Stimulated activated effector memory CD8-positive, alpha-beta T cell treated with anti-CD3 and anti-CD28 coated beads, Interleukin-12 subunit alpha, Interleukin-12 subunit beta, amount 100 ng/mL, for 72 hours (primary cell): ENCODE results near the gene INO80B.
"Not testable (repeated sequence)": the region's sequence is repeated elsewhere in the genome, so short reads cannot be mapped to it uniquely, and the experiment has no call there.

ENCODE experiments used
- ATAC-seq: fragments of 150-1000 bp; cut with Tn5 transposase; 2 replicates; pipeline ENCODE4 v1.10.0; 2021
- DNase-seq, 2 donors: peaks; one replicate each; pipeline ENCODE4 v3.0.0; 2021 to 2022; ENCODE audit warnings: low spot score in 2 of 2
- H3K27ac Mint-ChIP-seq: one replicate; pipeline ENCODE4 v1.8.0; 2022; ENCODE audit warnings: mild to moderate bottlenecking, mixed read lengths
- H3K36me3 Mint-ChIP-seq: one replicate; pipeline ENCODE4 v1.8.0; 2022; ENCODE audit warnings: mild to moderate bottlenecking, mixed read lengths
- H3K4me1 Mint-ChIP-seq: one replicate; pipeline ENCODE4 v1.8.0; 2022; ENCODE audit warnings: mixed read lengths
- H3K4me3 Mint-ChIP-seq: one replicate; pipeline ENCODE4 v1.8.0; 2022; ENCODE audit warnings: mild to moderate bottlenecking, mixed read lengths
- H3K9me3 Mint-ChIP-seq: one replicate; pipeline ENCODE4 v1.8.0; 2022; ENCODE audit warnings: mixed read lengths

The INO80B gene

DNA sequence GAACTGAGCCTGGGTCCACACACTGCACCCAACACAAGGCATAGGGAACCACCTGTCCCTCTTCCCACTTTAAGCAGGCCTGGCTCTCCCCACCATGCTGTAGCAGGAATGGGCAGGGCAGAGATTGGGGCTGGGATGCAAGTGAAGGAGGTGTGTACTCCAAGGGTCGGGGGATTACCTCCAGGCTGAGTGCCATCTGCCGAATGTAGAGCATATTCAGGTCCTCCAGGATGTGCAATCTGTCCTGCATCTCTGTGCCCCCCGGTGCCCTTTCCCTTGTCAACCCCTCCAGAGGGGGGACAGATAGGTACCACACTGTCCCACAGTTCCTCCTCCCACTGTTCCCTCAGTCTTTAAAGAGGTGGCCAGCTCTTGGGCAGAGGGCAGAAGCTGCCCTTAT is 15.5 kb upstream of the INO80B start:
- Mint-ChIP-seq H3K4me3 (peak overlapping the region; percentile 63), H3K9me3 (no peaks in the 10 kb centered on the region), H3K4me1 (peaks cover 23% of the 10 kb centered on the region), H3K36me3 (no peaks in the 10 kb centered on the region), H3K27ac (no peak overlapping the region)
- no peak for ATAC-seq
- DNase-seq = no peak

GRCh38 chr2:74439803-74440377 is 15.0 kb upstream of the INO80B start:
- Mint-ChIP-seq H3K9me3 (no peaks in the 10 kb centered on the region), H3K4me3 (peak overlapping the region; percentile 63), H3K27ac (no peak overlapping the region), H3K4me1 (peaks cover 23% of the 10 kb centered on the region), H3K36me3 (no peaks in the 10 kb centered on the region)
- DNase-seq (no peak), ATAC-seq (no peak)

DNA sequence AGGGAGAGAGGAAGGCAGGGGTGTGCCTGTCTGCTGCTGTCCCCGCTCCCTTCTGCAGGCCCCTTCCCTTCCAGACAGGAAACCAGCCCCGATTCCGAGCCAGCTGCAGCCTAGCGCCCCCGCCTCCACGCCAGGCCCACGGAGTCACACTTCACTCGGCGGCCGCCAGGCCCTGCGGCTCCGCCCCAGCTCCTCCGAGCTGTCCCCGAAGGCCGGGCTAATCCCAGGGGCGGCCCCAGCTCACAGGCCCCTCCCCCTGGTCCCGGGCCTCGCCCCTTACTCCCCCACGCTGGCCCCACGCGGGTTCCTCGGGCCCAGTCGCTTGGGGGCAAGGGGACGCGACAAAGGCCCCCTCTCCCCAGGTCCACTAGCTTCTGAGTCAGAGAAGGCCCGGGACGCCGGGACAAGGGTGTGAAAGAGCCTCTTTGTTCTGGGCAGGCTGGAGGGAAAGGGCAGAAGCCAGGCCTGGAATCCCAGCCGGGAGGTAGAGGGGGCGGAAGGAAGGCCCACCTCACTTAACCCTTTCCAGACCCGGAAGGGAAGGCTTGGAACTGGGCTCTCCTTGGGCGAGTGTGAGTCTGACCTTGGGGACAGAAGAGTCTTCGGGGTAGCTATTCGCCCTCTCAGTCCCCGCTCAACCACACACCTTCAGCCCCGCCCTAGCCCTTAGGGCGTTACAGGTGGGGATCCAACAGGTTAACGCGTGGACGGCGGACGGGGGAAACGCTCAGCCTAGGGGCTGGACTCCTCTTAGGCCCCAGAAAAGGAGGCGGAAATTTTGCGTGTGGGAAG is 14.3 kb upstream of the INO80B start:
- DNase-seq = no peak
- ATAC-seq = peak; percentile 88
- no peak overlapping the region for H3K27ac Mint-ChIP-seq
- H3K36me3 Mint-ChIP-seq = no peaks in the 10 kb centered on the region
- peak overlapping the region; percentile 63 for H3K4me3 Mint-ChIP-seq
- H3K4me1 Mint-ChIP-seq = peaks cover 23% of the 10 kb centered on the region
- H3K9me3 Mint-ChIP-seq = no peaks in the 10 kb centered on the region

DNA sequence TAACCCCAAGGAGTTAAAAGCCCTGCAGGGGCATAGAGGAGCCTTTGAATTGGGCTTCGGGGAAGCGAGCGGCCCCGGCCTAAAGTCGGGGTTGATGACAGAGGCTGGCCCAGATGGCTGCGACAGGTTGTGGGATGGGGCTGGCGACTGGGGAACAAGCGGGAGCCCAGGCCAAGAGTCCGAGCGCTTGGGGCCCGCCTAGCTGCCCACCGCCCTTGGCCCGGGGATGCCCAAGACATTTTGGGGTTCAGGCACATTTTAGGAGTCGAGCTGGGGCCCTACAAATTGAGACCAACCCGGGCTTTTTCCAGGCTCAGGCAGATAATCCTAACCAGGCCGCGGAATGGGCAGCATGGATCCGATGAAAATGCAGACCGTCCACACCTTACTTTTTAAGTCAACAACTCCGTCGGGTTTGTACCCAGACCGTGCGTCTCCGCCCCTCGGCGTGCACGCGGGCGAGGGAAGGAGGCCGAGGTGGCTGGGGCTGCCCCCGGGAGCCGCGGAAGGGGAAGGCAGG is 13.7 kb upstream of the INO80B start:
- Mint-ChIP-seq H3K9me3 (no peaks in the 10 kb centered on the region), H3K27ac (no peak overlapping the region), H3K4me1 (peaks cover 23% of the 10 kb centered on the region), H3K36me3 (no peaks in the 10 kb centered on the region), H3K4me3 (peak overlapping the region; percentile 63)
- no peak for DNase-seq
- ATAC-seq = peak; percentile 60

GRCh38 chr2:74441690-74442482 is 13.0 kb upstream of the INO80B start, which contains the start of gene RTKN:
RTKN (minus strand) TSS chr2:74441937; CDS start chr2:74441816, 121 bp downstream.
- DNase-seq (no peak), ATAC-seq (peak; percentile 32)
- Mint-ChIP-seq H3K36me3 (no peaks in the 10 kb centered on the region), H3K4me3 (peak within 1 kb of the TSS; percentile 63), H3K9me3 (no peaks in the 10 kb centered on the region), H3K4me1 (peaks cover 23% of the 10 kb centered on the region), H3K27ac (peak within 1 kb of the TSS; percentile 77)

GRCh38 chr2:74442483-74443297 is 12.2 kb upstream of the INO80B start:
- peak overlapping the region; percentile 63 for H3K4me3 Mint-ChIP-seq
- ATAC-seq, H3K36me3 Mint-ChIP-seq, DNase-seq, H3K9me3 Mint-ChIP-seq: not testable (repeated sequence)
- peak overlapping the region; percentile 77 for H3K27ac Mint-ChIP-seq
- peaks cover 23% of the 10 kb centered on the region for H3K4me1 Mint-ChIP-seq

DNA sequence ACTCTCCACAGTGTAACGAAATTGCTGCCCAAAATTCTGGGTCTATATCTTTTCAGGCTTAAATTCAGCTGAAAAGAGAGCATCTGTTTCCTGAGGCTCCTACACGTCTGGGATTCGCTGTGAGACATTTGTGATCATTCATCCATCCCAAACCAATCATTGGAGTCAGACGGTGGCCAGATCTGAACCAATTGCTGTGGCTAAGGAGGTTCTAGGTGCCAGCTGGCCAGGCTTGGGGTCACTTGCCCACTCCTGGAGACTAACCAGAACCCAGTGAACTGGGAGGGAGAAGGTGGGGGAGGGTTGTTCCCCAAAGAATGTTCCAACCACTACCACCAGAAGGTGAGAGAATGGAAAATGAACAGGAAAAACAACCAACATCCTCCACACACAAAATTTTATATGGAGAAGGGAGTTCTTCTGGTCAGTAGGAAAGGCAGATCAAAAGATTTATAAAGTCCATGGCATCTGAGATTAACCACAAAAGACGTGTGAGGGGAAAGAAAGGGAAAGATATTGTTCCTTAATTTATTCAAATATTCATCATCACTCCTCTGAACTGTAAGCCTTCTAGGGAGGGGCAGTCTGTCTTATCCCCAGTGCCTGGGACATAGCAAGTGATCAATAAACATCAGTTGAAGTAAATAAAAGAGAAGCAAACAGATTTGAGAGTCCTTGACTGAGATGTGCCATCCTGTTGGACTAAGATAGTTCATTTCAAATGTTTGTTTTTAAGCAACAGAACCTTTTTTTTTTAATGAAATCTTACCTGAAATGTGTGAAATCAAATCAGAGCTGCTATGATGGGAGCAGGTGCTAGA is 10.2 kb upstream of the INO80B start:
- Mint-ChIP-seq H3K36me3 (no peaks in the 10 kb centered on the region), H3K4me3 (no peak overlapping the region), H3K9me3 (no peaks in the 10 kb centered on the region), H3K27ac (peak overlapping the region; percentile 18), H3K4me1 (peaks cover 18% of the 10 kb centered on the region)
- DNase-seq (no peak), ATAC-seq (no peak)

- H3K4me1 Mint-ChIP-seq = peaks cover 4% of the 10 kb centered on the region
- DNase-seq (no peak), ATAC-seq (no peak)
- H3K4me3 Mint-ChIP-seq = no peak overlapping the region
- H3K36me3 Mint-ChIP-seq = no peaks in the 10 kb centered on the region
- no peaks in the 10 kb centered on the region for H3K9me3 Mint-ChIP-seq
- H3K27ac Mint-ChIP-seq = no peak overlapping the region
Observed at GRCh38 chr2:74447230-74447999, 7.5 kb upstream of the INO80B start.

DNA sequence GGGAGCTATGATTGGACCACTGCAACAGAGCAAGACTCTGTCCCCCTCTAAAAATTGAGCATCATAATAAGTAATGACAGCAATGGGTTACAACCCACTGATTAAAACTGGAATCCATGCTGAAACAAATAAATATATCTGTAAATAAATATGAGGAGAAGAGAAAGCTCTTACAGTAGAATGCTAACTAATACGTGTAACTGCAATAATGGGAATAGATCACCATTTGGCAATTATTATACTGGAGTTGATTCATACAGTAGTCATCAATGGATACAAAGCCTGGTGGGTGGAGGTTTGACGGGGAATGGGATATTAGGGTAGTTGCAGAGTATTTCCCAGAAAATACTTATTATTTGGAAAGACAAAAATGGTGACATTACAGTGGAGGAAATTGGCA is 6.1 kb upstream of the INO80B start:
- Mint-ChIP-seq H3K4me1 (peaks cover 14% of the 10 kb centered on the region), H3K9me3 (no peaks in the 10 kb centered on the region), H3K4me3 (no peak overlapping the region), H3K36me3 (no peaks in the 10 kb centered on the region), H3K27ac (no peak overlapping the region)
- ATAC-seq = no peak
- DNase-seq = no peak

GRCh38 chr2:74450570-74451190 is 4.2 kb upstream of the INO80B start:
- H3K36me3 Mint-ChIP-seq = peaks cover 14% of the 10 kb centered on the region
- H3K4me3 Mint-ChIP-seq = no peak overlapping the region
- H3K4me1 Mint-ChIP-seq = peaks cover 30% of the 10 kb centered on the region
- no peak for DNase-seq
- no peak for ATAC-seq
- H3K27ac Mint-ChIP-seq = no peak overlapping the region
- no peaks in the 10 kb centered on the region for H3K9me3 Mint-ChIP-seq

DNA sequence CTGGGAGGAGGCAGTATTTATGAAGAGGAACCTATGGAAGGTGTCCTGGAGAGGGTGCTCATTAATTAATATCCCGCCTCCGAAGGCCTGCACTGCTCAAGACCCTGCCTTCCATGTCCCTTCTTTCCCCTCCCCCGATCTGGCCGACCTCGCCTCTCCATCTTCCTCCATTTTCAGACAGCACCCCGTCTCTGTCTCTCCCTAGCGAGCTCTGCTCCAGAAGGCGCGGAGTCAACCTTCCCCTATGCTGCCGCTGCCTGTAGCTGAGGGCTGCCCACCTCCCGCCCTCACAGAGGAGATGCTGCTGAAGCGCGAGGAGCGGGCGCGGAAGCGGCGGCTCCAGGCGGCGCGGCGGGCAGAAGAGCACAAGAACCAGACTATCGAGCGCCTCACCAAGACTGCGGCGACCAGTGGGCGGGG is 2.3 kb downstream of the INO80B start:
- Mint-ChIP-seq H3K27ac (peak overlapping the region; percentile 97), H3K4me3 (peak overlapping the region; percentile 98), H3K4me1 (peaks cover 78% of the 10 kb centered on the region), H3K9me3 (no peaks in the 10 kb centered on the region), H3K36me3 (peaks cover 78% of the 10 kb centered on the region)
- ATAC-seq = no peak
- DNase-seq = peak in 1 of 2 donors; percentile 74

DNA sequence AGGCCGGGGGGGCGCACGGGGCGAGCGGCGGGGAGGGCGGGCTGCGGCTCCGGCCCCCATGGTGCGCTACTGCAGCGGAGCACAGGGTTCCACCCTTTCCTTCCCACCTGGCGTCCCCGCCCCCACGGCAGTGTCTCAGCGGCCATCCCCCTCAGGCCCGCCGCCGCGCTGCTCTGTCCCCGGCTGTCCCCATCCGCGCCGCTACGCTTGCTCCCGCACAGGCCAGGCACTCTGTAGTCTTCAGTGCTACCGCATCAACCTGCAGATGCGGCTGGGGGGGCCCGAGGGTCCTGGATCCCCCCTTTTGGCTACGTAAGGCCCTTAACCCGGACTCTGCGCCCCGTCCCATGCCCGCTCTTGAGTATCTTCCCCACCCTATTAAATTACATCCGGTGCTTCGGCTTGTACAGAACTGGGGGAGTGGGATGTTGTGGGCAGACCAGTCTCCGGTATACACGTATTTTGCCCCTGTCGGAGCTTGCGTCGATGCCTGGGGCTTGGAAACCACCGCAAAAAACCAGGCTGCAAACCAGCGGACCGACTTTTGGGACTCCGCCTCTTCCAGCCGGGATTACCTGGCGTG is 2.8 kb downstream of the INO80B start:
- Mint-ChIP-seq H3K9me3 (no peaks in the 10 kb centered on the region), H3K4me1 (peaks cover 76% of the 10 kb centered on the region), H3K27ac (peak overlapping the region; percentile 97), H3K36me3 (peaks cover 83% of the 10 kb centered on the region), H3K4me3 (peak overlapping the region; percentile 98)
- peak; percentile 61 for ATAC-seq
- DNase-seq = peak; percentile 79 to 93
